ENCODE results near the gene HPCAL1. TPM values are rescaled to one million over a fixed set of nuclear protein-coding genes. Genes with fewer than 3 reads are reported as not detected.

Gene HPCAL1
- total RNA-seq, 2 experiments from 2014 or later: 100 to 105 TPM

DNA sequence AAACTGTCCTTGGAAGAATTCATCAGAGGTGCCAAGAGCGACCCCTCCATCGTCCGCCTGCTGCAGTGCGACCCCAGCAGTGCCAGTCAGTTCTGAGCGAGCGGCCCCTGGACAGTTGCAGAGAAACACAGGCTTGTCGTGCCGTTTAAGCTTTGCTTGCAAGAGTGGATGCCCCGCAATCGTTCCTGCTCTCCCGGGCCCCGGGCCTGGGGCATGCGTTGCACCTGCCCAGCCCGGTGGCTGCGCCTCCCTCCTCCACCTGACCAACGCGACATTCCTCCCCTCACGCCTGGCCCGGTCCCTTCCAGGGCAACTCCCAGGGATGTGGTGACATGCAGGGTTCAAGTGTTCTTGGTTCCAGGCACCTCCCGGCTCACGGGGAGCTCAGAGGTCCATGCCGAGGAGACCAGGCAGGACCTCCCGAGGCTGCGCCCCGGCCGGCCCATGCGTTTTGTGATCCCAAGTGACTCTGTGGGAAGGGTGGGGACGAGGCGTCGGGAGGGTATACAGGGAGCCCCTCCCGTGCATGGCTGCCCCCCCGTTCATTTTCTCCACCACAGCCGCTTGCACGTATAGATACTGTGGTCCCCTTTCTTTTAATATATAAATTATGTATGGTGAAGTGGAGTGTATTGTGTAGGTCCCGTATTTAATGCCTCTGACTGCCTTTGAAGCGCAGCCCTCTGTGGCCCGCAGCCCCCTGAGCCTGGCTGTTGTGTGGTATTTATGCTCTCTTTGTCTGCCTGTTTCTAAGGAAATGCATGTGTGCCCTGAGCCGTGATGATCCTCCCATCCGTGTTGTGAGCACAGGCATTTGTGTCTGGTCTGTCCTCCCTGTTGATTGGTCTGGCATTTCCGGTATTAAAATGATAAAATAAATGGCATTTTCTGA is 124.3 kb downstream of the HPCAL1 start:
- Mint-ChIP-seq H3K4me3 (no peak overlapping the region), H3K27ac (no peak overlapping the region), H3K36me3 (no peaks in the 10 kb centered on the region), H3K27me3 (peaks cover 2% of the 10 kb centered on the region), H3K4me1 (peaks cover 4% of the 10 kb centered on the region), H3K9me3 (no peaks in the 10 kb centered on the region)
- DNase-seq: no peak

GRCh38 chr2:10427618-10427949 is 124.9 kb downstream of the HPCAL1 start:
- Mint-ChIP-seq H3K4me1 (peaks cover 6% of the 10 kb centered on the region), H3K27ac (no peak overlapping the region), H3K4me3 (no peak overlapping the region), H3K9me3 (no peaks in the 10 kb centered on the region), H3K36me3 (no peaks in the 10 kb centered on the region), H3K27me3 (peaks cover 4% of the 10 kb centered on the region)
- DNase-seq: no peak

- no peak for DNase-seq
- Mint-ChIP-seq H3K4me1 (peaks cover 9% of the 10 kb centered on the region), H3K27me3 (peaks cover 4% of the 10 kb centered on the region), H3K27ac (no peak overlapping the region), H3K4me3 (no peak overlapping the region), H3K36me3 (no peaks in the 10 kb centered on the region), H3K9me3 (no peaks in the 10 kb centered on the region)
These were observed 125.7 kb downstream of the HPCAL1 start for GRCh38 chr2:10428355-10428754.

DNA sequence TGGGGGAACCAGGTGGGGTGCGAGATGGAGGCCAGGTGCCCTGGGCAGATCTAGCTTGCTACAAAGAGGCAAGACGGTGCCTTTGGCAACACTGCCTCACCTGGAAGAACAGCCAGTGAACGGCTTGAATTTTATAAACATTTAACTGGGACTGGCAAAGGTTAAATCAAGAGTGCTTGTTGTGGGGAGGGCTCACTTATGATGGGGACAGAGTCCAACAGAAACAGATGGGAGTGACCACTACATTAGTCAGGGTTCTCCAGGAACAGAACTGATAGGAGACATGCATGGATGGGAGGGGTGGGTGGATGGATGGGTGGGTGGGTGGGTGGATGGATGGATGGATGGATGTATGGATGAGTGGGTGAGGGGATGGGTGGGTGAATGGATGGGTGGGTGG is 126.2 kb downstream of the HPCAL1 start:
- H3K4me3 Mint-ChIP-seq: no peak overlapping the region
- no peak overlapping the region for H3K27ac Mint-ChIP-seq
- H3K36me3 Mint-ChIP-seq: no peaks in the 10 kb centered on the region

DNA sequence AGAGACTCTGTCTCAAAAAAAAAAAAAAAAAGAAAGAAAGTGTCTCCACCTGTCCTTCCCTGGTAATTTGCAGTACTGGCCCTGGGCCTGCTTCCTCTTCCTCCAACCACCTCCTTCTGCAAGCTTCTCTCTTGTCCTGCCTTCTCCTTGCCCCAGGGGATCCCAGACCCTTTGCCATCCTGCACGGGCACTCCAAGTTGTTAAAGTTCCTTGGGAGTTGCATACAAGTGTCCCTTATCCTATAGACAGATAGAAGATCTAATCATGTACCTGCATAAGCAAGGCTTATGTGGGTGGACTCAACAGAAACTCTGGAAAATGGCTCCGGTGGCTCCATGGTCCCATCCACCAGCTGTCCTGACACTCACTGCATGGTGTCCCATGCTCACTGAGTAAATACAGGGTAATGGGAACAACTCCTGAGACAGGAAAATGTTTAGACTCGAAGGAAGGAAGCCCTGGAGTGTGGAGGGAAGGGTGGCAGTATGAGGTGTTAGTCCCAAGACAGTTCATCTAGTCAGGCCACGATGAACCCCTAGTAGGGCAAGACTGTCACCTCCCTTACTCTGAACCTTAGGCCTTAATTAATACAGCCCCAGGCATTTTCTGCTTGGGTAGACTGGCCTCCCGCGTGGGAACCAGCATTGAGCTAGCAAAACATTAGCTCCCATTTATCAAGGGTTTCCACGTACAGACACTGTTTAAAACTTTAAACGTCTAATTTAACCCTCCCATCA is 128.3 kb downstream of the HPCAL1 start:
- H3K4me3 Mint-ChIP-seq: peak overlapping the region; percentile 12
- peaks cover 4% of the 10 kb centered on the region for H3K27me3 Mint-ChIP-seq
- H3K36me3 Mint-ChIP-seq: no peaks in the 10 kb centered on the region
- peaks cover 9% of the 10 kb centered on the region for H3K4me1 Mint-ChIP-seq
- no peak for DNase-seq
- no peak overlapping the region for H3K27ac Mint-ChIP-seq
- H3K9me3 Mint-ChIP-seq: no peaks in the 10 kb centered on the region

More for the DNA sequence above, 126.2 kb downstream of the HPCAL1 start:
- H3K4me1 Mint-ChIP-seq: peaks cover 9% of the 10 kb centered on the region
- H3K9me3 Mint-ChIP-seq: no peaks in the 10 kb centered on the region
- peaks cover 4% of the 10 kb centered on the region for H3K27me3 Mint-ChIP-seq
- DNase-seq: no peak

DNA sequence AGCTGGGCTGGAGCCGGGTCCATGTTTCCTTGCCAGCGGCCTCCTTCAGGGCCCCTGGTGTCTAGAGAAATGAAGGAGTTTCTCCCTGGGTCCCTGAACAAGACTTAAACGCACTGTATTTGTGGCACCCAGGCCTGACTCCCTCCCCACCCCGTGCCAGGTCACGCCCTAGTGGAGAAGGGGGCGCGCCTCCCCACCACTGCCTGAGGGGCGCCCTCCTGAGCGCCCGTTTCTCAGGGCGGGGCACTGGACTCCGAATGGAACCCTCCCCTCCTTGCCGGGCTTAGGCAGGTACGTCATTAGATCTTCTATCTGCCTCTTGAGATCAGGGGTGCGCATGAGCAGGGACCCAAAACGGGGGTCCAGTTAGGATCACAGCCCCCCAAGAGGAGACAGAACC is 129.1 kb downstream of the HPCAL1 start:
- peaks cover 4% of the 10 kb centered on the region for H3K27me3 Mint-ChIP-seq
- peak; percentile 42 for DNase-seq
- no peak overlapping the region for H3K27ac Mint-ChIP-seq
- H3K36me3 Mint-ChIP-seq: no peaks in the 10 kb centered on the region
- H3K4me1 Mint-ChIP-seq: peaks cover 9% of the 10 kb centered on the region
- no peaks in the 10 kb centered on the region for H3K9me3 Mint-ChIP-seq
- peak overlapping the region; percentile 75 for H3K4me3 Mint-ChIP-seq

DNA sequence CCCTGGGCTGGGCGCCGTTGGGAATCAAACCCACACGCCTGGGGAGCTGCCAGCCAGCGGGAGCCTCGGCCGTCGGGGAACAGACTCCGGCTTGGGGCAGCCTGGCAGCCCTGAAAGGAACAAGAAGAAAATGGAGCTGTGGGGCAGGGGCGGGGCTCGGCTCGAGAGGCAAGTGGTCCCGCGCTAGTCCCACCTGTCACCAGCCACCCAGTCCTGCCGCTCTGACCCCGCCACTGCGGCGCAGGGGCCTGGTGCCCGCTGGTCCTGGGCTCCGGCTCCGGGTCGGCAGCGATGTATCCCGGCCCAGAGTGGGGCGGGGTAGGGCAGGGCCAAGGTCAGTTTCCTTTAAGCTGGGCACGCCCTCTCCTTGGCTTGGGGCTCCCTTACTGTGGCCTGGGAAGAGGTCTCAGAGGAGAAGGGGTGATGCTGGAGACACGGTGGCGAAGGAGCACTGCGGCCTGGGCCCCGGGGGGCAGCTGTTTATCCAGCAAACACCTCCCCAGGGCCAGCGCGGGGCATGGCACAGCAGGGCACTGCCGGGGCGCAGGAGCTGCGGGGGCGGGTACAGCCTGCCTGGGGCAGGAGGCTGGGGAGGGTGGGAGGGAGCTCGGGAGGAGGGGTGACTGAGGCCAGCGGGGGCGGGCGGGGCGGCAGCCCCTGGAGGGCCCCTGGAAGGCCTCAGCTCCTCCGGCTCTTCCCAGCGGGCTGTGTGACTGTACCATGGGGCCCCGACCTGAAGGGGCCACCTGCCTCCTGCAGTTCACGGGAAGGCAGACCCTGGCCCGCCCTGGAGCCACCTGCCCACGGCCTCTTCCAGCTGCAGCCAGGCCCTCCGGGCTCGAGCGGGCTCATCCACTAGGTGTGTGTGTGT is 129.8 kb downstream of the HPCAL1 start:
- DNase-seq: peak; percentile 47
- H3K27ac Mint-ChIP-seq: no peak overlapping the region
- no peaks in the 10 kb centered on the region for H3K36me3 Mint-ChIP-seq
- H3K27me3 Mint-ChIP-seq: peaks cover 4% of the 10 kb centered on the region
- H3K4me3 Mint-ChIP-seq: peak overlapping the region; percentile 75
- H3K4me1 Mint-ChIP-seq: peaks cover 9% of the 10 kb centered on the region
- H3K9me3 Mint-ChIP-seq: no peaks in the 10 kb centered on the region

DNA sequence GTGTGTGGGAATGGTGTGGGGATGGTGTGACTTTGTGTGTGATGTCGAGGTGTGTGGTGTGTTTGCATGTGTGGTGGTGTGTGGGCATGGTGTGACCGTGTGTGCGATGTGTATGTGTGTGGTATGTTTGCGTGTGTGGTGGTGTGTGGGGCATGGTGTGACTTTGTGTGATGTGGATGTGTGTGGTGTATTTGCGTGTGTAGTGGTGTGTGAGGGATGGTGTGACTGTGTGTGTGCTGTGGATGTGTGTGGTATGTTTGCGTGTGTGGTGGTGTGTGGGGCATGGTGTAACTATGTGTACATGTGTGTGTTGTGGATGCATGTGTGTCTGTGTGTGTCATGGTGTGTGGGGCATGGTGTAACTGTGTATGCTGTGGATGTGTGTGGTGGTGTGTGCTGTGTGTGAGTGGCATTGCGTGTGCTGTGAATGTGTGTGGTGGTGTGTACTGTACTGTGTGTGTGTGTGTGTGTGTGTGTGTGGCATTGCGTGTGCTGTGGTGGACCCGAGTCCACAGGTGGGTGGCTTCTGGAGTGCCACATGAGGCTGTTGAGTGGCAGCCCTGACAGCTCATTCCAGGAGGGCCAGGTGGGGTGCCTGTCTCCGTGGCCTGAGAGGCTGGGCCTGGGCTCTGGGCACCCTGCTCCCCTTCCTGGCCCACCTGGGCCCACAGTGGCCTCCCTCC is 130.7 kb downstream of the HPCAL1 start:
- peaks cover 4% of the 10 kb centered on the region for H3K27me3 Mint-ChIP-seq
- no peaks in the 10 kb centered on the region for H3K36me3 Mint-ChIP-seq
- no peak for DNase-seq
- peaks cover 9% of the 10 kb centered on the region for H3K4me1 Mint-ChIP-seq
- no peaks in the 10 kb centered on the region for H3K9me3 Mint-ChIP-seq
- no peak overlapping the region for H3K4me3 Mint-ChIP-seq
- H3K27ac Mint-ChIP-seq: no peak overlapping the region

DNA sequence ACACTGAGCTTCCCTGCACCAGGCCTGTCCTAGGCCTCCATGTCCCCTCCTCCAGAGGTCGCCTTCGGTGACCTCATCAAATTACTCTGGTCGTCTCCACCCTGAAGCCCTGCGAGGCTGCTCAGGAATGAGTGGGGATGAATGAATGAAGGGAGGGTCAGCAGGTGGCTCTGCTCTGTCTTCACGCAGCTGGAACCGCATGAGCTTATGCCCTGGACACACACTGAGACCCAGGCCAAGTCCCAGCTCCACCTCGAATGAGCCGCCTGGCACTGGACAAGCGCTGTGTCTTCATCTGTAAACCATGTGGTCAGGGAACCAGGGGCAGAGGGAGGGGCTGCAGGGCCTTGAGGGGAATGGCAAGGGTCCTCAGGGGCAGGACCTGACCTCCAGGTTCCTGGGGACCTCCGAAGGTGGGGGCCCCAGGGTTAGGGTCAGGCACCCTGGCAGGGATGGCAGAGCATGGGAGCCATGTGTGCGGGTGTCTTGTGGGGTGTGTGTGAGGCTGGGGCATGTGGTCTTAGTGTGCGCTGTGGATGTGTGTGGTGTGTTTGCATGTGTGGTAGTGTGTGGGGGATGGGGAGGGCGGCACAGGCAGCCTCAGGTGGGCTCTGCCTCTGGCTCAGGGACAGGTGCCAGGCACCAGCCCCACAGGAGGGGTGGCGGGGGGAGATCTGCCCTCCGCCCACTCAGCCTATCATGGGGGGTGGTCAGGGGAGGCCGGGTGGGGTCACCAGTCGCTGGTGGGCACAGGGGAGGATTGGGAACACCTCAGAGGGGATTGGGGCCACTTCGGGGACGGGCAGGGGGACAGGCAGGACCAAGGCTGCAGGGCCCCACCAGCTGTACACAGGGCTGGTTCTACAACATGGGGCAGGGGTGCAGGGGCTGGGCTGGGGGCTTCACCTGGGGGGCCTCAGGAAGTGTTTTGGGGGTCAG is 131.5 kb downstream of the HPCAL1 start:
- Mint-ChIP-seq H3K36me3 (no peaks in the 10 kb centered on the region), H3K4me1 (peaks cover 9% of the 10 kb centered on the region), H3K4me3 (no peak overlapping the region), H3K27me3 (peaks cover 4% of the 10 kb centered on the region), H3K27ac (no peak overlapping the region), H3K9me3 (no peaks in the 10 kb centered on the region)
- DNase-seq: no peak

- Mint-ChIP-seq H3K4me3 (no peak overlapping the region), H3K4me1 (peaks cover 14% of the 10 kb centered on the region), H3K27me3 (peaks cover 4% of the 10 kb centered on the region), H3K36me3 (peaks cover 3% of the 10 kb centered on the region), H3K9me3 (no peaks in the 10 kb centered on the region), H3K27ac (no peak overlapping the region)
- DNase-seq: peak; percentile 79
These were observed 132.4 kb downstream of the HPCAL1 start for GRCh38 chr2:10434886-10435819.

DNA sequence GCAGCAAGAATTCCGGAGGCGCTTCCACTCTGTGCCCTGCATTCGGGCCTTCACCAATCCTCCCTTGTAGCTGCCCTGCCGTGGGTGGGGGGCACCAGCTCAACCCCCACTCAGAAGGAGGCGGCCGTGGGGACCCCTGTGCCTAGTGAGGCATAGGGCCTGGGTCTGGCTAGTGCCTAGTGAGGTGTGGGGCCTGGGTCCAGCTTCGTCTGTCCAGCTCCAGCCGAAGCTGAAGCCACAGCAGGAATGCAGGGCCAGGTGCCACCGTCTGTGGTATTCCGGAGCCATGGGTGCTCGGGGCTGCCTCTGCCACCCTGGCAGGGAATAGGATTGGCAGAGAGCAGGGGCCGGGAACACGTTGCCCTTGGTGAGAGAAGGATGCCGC is 133.1 kb downstream of the HPCAL1 start:
- Mint-ChIP-seq H3K4me3 (no peak overlapping the region), H3K27ac (no peak overlapping the region), H3K27me3 (peaks cover 4% of the 10 kb centered on the region), H3K36me3 (peaks cover 8% of the 10 kb centered on the region), H3K4me1 (peaks cover 16% of the 10 kb centered on the region), H3K9me3 (no peaks in the 10 kb centered on the region)
- no peak for DNase-seq

GRCh38 chr2:10436583-10437110 is 133.9 kb downstream of the HPCAL1 start:
- H3K4me3 Mint-ChIP-seq: no peak overlapping the region

DNA sequence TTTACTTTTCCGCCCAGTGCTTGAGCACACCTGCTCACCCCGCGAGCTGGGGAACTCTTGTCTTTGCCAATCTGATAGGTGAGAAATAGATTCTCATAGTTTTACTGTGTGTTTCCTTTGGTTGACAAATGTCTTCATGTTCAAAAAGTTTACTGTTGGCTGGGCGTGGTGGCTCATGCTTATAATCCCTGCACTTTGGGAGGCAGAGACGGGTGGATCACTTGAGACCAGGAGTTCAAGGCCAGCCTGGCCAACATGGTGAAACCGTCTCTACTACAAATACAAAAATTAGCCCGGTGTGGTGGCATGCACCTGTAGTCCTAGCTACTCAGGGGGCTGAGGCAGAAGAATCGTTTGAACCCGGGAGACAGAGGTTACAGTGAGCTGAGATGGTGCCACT is 135.1 kb downstream of the HPCAL1 start:
- Mint-ChIP-seq H3K4me3 (no peak overlapping the region), H3K27me3 (no peaks in the 10 kb centered on the region), H3K4me1 (peaks cover 19% of the 10 kb centered on the region), H3K9me3 (no peaks in the 10 kb centered on the region), H3K36me3 (peaks cover 24% of the 10 kb centered on the region), H3K27ac (no peak overlapping the region)
- no peak for DNase-seq

More at GRCh38 chr2:10436583-10437110, 133.9 kb downstream of the HPCAL1 start:
- Mint-ChIP-seq H3K4me1 (peaks cover 17% of the 10 kb centered on the region), H3K27me3 (peaks cover 4% of the 10 kb centered on the region), H3K36me3 (peaks cover 12% of the 10 kb centered on the region), H3K27ac (no peak overlapping the region), H3K9me3 (no peaks in the 10 kb centered on the region)
- no peak for DNase-seq

Measured in activated naive CD8-positive, alpha-beta T cell treated with anti-CD3 and anti-CD28 coated beads for 36 hours (primary cell).